H1 (cell line): ENCODE data around the gene ATG7. TPM values are rescaled to one million over a fixed set of nuclear protein-coding genes. Genes with fewer than 3 reads are reported as not detected.

Experiments used
- BACH1 ChIP-seq: IDR thresholded peaks from 2 replicates; pipeline ENCODE4 v1.6.1; 2012; ENCODE audit warnings: low read length, improper control_type of control experiment
- CHD7 ChIP-seq: fragments of 300-600 bp; sonication (generic); IDR thresholded peaks from 2 replicates; pipeline ENCODE4 v1.7.1; 2012; ENCODE audit warnings: low read length, moderate library complexity, mild to moderate bottlenecking, inconsistent platforms; ENCODE audit not compliant: insufficient replicate concordance
- FOSL1 ChIP-seq: IDR thresholded peaks from 2 replicates; pipeline ENCODE4 v1.6.1; 2011; ENCODE audit warnings: mild to moderate bottlenecking, low read depth, low read length, moderate library complexity; ENCODE audit not compliant: insufficient read depth
- GTF2F1 ChIP-seq: IDR thresholded peaks from 2 replicates; pipeline ENCODE4 v1.6.1; 2012; ENCODE audit warnings: low read depth, low read length, improper control_type of control experiment, borderline replicate concordance
- KDM4A ChIP-seq: IDR thresholded peaks from one replicate; pipeline ENCODE4 v1.7.1; 2012; ENCODE audit warnings: low read depth, mild to moderate bottlenecking, moderate library complexity, low read length, inconsistent platforms; ENCODE audit not compliant: severe bottlenecking
- NRF1 ChIP-seq: IDR thresholded peaks from 2 replicates; pipeline ENCODE4 v1.6.1; 2011; ENCODE audit warnings: mild to moderate bottlenecking, low read depth, low read length, improper control_type of control experiment
- SP2 ChIP-seq: IDR thresholded peaks from 2 replicates; pipeline ENCODE4 v1.6.1; 2012; ENCODE audit warnings: mild to moderate bottlenecking, low read length, inconsistent platforms
- polyA plus RNA-seq, 7 experiments: library from polyadenylated mRNA; depleted of rRNA in 3 of 7; stranded (reverse) in 5 of 7; unstranded in 2 of 7; fragments of >200 nt in 5 of 7; fragments of 200-250 nt in 2 of 7; gene quantifications; 1 replicate in 5 of 7; 2 replicates in 1 of 7; 4 replicates in 1 of 7; pipeline versions ENCODE4 v1.2.1 to v1.2.3, GENCODE V29; 2011 to 2013; ENCODE audit warnings: missing spikeins in 2 of 7, mixed read lengths in 2 of 7
- total RNA-seq: library from RNA; stranded (reverse); fragmentation: NEBNext Ultra II Directional; extraction: Animal tissue kit (Norgen Biotek cat#: 25700); gene quantifications from 2 replicates; pipeline ENCODE4 v1.2.1, GENCODE V29; 2021

ATG7 gene
- total and polyA plus RNA-seq, 2 of the 8 experiments (the other 6 are each of a cell fraction or from before 2014, with no cell fraction given), result 15.0 to 19.1 TPM

GRCh38 chr3:11390411-11391131, 118.4 kb downstream of the ATG7 start (continued):
- TF ChIP-seq CHD7 (no peak), GTF2F1 (no peak), FOSL1 (no peak), KDM4A (no peak), NRF1 (no peak), BACH1 (no peak), SP2 (no peak)
